SK-N-SH (cell line): Measurements from ENCODE around the gene ARHGEF40.

Experiments
- CTCF ChIP-seq: fragments of 200-600 bp; sonication (generic); IDR thresholded peaks from 2 replicates; pipeline ENCODE4 v1.6.1; 2017; ENCODE audit warnings: antibody characterized with exemption, mild to moderate bottlenecking, moderate library complexity
- FOSL2 ChIP-seq: IDR thresholded peaks from 2 replicates; pipeline ENCODE4 v1.4.0; 2012; ENCODE audit warnings: low read depth, mild to moderate bottlenecking, moderate library complexity, borderline replicate concordance
- NFIC ChIP-seq: IDR thresholded peaks from 2 replicates; pipeline ENCODE4 v1.4.0; 2012; ENCODE audit warnings: borderline replicate concordance
- SMC3 ChIP-seq: IDR thresholded peaks from 2 replicates; pipeline ENCODE4 v1.6.1; 2012; ENCODE audit warnings: low read depth, low read length, improper control_type of control experiment

GRCh38 chr14:21103411-21103709, 33.3 kb downstream of the ARHGEF40 start:
- TF ChIP-seq CTCF (no peak), SMC3 (no peak), FOSL2 (no peak), NFIC (no peak)
